NCI-H128 (cell line): ENCODE data around the gene BICDL1.

ENCODE experiments used
- DNase-seq: peaks from one replicate; lab custom pipeline; 2025; ENCODE audit not compliant: unreplicated experiment; lab: John Stamatoyannopoulos, UW

Gene BICDL1

GRCh38 chr12:120049426-120049825 is 60.4 kb downstream of the BICDL1 start:
- no peak for DNase-seq

GRCh38 chr12:120051535-120051934 is 62.5 kb downstream of the BICDL1 start:
- DNase-seq, result no peak

DNA sequence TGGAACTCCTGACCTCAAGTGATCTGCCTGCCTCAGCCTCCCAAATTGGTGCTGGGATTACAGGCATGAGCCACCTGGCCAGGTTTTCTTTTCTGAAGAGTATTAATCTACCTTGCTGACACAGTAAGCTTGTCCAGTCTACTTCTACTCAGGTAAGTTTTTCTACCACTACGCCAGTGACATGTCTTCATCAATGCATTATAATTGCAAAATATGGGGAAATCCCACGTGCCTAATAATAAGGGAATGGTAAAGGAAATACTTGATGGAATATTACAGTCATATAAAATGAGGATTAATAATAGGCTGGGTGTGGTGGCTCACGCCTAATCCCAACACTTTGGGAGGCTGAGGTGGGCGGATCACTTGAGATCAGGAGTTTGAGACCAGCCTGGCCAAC is 65.3 kb downstream of the BICDL1 start:
- no peak for DNase-seq

- no peak for DNase-seq
Measured at GRCh38 chr12:120055231-120056000, 66.4 kb downstream of the BICDL1 start.

DNA sequence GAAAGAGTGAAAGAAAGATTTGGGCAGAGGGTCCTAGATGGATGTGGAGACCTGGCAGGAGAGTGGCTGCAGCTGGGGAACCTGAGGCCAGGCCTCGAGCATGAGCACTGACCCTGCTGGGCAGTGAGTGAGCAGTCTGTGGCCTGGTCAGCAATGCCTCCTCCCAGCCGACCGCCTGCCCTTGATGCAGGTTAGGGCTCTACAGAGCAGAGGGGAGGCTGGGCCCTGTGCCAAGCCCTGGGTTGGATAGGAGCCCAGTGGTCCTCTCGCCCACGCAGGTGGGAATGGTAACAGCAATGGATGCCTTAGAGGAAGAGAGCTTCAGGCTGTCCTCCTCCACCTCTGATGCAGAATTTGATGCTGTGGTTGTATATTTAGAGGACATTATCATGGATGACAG is 67.7 kb downstream of the BICDL1 start:
- no peak for DNase-seq

GRCh38 chr12:120060196-120060595 is 71.2 kb downstream of the BICDL1 start:
- DNase-seq, result no peak

GRCh38 chr12:120060717-120061116 is 71.7 kb downstream of the BICDL1 start:
- no peak for DNase-seq

- no peak for DNase-seq
Measured at GRCh38 chr12:120061575-120062214, 72.7 kb downstream of the BICDL1 start.

DNA sequence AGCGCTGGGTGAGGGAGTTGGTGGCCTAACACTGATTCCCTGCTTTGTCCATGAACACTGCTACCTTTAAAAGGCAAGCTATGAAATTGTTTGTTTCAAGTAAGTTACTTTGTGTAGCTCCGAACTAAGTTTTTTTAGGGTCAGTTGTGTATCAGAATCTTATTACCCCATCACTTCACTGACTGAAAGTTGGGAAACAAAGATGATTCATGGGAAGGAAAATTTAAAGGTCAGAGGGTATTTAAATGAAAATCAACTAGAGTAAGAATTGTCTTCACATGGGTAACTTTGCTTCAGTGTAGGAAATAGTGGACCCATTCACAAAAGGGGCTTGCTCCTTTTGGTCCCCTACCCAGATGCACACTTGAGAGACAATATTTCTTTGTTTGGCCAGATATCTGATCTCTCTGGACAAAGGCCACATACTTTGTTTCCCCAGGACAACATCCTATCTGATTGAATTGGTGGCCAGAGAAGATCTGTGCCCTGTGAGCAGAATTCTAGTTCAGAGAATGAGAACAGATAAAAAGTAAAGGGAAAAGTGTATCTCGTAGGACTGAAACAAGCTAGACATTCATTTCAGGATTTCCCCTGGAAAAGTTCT is 74.0 kb downstream of the BICDL1 start:
- DNase-seq, result no peak

GRCh38 chr12:120064054-120064940 is 75.3 kb downstream of the BICDL1 start:
- DNase-seq, result no peak

- no peak for DNase-seq
Measured at GRCh38 chr12:120065472-120065871, 76.4 kb downstream of the BICDL1 start.

GRCh38 chr12:120066341-120066740 is 77.3 kb downstream of the BICDL1 start:
- no peak for DNase-seq

- DNase-seq, result peak; percentile 36
Measured at GRCh38 chr12:120067084-120067869, 78.2 kb downstream of the BICDL1 start.

DNA sequence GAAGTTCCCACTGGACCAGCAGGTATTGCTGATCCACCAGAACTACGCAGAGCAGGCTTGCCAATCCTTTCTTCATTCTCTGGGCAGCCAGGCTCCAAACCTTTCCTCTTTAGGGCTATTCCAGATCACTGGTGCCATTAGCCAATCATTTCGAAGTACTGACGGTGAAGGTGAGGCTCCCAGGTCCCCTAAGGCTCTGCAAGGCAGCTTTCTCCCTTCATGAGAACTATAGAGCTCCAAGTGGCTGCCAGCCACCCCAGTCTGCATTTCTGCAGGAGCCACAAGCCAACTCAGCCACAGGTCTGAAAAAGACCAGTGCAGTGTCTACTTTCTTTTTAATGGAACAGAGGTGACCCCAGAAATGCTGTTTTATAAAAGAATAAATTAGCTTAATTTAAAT is 78.9 kb downstream of the BICDL1 start:
- DNase-seq, result no peak

DNA sequence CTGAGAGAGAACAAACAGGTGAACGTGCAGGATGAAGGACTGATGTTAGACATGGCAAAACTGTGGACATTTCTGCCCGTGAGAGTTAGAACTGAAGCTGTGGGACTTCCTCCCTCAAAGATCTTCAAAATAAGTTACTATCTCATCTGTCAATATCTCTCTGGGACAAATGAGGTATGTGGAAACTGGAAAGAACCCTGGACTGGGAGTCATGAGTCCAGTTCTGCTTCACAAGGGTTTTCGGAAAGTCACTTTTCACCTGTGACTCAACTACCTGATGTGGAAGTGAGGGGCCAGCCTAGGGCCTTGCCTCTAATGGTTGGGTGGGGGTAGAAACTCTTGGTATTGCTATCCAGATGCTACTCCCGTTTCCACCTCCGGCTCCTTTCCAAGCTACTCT is 80.2 kb downstream of the BICDL1 start:
- DNase-seq, result no peak

GRCh38 chr12:120071493-120072020 is 82.5 kb downstream of the BICDL1 start:
- DNase-seq, result no peak

DNA sequence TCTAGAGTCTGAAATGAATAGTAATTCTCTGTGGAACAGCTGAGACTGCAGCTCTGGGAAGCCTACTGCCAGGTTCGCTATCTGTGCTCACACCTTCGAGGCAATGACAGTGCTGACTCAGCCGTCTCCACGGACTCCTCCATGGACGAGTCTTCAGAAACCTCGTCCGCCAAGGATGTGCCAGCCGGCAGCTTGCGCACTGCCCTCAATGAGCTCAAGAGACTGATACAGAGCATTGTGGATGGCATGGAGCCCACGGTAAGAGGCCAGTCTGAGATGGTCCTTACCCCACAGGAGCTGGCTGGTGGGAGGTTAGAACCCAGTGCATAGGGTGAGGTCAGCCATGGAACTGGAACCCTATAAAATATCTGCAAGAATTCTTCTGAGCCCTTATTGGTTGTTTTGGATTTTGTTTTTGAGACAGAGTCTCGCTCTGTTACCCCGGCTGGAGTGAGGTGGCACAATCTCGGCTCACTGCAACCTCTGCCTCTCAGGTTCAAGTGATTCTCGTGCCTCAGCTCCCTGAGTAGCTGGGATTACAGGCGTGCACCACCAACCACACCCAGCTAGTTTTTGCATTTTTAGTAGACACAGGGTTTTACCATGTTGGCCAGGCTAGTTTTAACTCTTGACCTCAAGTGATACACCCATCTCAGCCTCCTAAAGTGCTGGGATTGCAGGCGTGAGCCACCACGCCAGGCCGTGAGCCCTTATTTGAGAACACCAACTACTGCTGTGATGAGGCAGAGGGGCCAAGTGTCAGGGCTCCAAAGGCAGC is 83.6 kb downstream of the BICDL1 start:
- DNase-seq, result no peak

DNA sequence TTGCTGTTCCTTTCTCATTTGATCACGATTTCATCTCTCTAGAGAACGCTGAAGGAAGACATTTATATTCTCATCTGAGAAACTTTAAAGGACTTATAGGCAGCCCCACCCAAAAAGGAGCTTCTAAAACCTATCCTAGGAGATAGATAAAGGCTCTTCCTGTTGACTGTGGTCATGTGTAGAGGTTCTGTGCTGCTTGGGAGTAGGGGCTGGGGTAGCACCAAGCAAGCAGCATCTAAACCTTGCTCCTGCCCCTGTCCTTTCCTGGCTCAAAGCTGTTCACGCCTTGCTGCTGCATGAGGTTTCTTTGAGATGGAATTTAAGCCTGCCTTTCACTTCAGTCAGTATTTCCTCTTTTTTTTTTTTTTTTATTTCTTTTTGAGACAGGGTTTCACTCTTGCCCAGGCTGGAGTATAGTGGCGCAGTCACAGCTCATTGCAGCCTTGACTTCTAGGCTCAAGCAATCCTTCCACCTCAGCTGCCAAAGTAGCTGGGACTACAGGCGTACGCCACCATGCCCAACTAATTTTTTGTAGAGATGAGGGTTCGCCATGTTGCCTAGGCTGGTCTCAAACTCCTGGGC is 86.1 kb downstream of the BICDL1 start:
- DNase-seq, result no peak

GRCh38 chr12:120076651-120077050 is 87.6 kb downstream of the BICDL1 start:
- DNase-seq, result no peak
